HepG2 (cell line): ENCODE results near the gene CSMD2. TPM values are rescaled to one million over a fixed set of nuclear protein-coding genes. Genes with fewer than 3 reads are reported as not detected.

ENCODE experiments used
- ATAC-seq: fragments of 200-7000 bp; cut with Tn5 transposase; 3 replicates; pipeline ENCODE4 v1.9.1; 2020; ENCODE audit warnings: mild to moderate bottlenecking, moderate library complexity
- BruUV-seq: library from RNA; stranded (reverse); fragments of 400-500 nt; replicated peaks from 2 replicates; lab custom pipeline; 2021; lab: Mats Ljungman, UMichigan
- CTCF ChIA-PET: fragments of 300-600 bp; formaldehyde crosslinking; extraction: SDS; loops from one replicate; lab custom pipeline; 2021; ENCODE audit warnings: low total read pairs, inconsistent platforms, low intra/inter-chr PET ratio; lab: Yijun Ruan, JAX
- POLR2A ChIA-PET: fragments of 350-600 bp; sonication (Branson Sonifier 250); formaldehyde crosslinking; loops from one replicate; lab custom pipeline; 2020; ENCODE audit warnings: antibody characterized with exemption, inconsistent platforms; lab: Yijun Ruan, JAX
- DNase-seq: peaks from one replicate; pipeline ENCODE4 v3.0.0-alpha.2; 2015; ENCODE audit warnings: low spot score
- FAIRE-seq: peaks from 3 replicates; lab custom pipeline; 2011; peaks lifted over from hg19 to GRCh38; lab: Jason Lieb, UNC
- H2AFZ ChIP-seq: one replicate; pipeline ENCODE4 v1.6.1; 2011; ENCODE audit warnings: low read length, inconsistent platforms
- H3K27ac ChIP-seq: fragments of 300-600 bp; 3 replicates; pipeline ENCODE4 v1.8.0; 2011; ENCODE audit warnings: mixed run types, mild to moderate bottlenecking, mixed read lengths, low read length, inconsistent platforms; ENCODE audit not compliant: insufficient read depth; ENCODE audit errors: extremely low read length
- H3K27me3 ChIP-seq, 2 experiments: fragments of 200-600 bp in 1 of 2; 2 replicates in 1 of 2; 3 replicates in 1 of 2; pipeline versions ENCODE4 v1.6.0 to v1.8.0; 2011; ENCODE audit warnings: low read length in 2 of 2, mild to moderate bottlenecking in 2 of 2, moderate library complexity in 2 of 2, inconsistent platforms in 1 of 2; ENCODE audit not compliant: insufficient read depth in 2 of 2, control insufficient read depth in 1 of 2
- H3K36me3 ChIP-seq, 2 experiments: fragments of 200-600 bp in 1 of 2; replicated peaks in 1 of 2; 2 replicates in 1 of 2; 3 replicates in 1 of 2; pipeline versions ENCODE4 v1.5.1 to v1.8.0; 2011; ENCODE audit warnings: low read length in 2 of 2, inconsistent platforms in 1 of 2; ENCODE audit not compliant: insufficient read depth in 2 of 2, control insufficient read depth in 1 of 2
- H3K4me1 ChIP-seq: 2 replicates; pipeline ENCODE4 v1.5.1; 2012; ENCODE audit warnings: low read length, inconsistent platforms; ENCODE audit not compliant: insufficient read depth
- H3K4me2 ChIP-seq: 2 replicates; pipeline ENCODE4 v1.6.0; 2011; ENCODE audit warnings: low read depth, low read length, inconsistent platforms
- H3K4me3 ChIP-seq, 3 experiments: fragments of 200-600 bp in 1 of 3; sonication (generic), shearing (Covaris generic) in 1 of 3; replicated peaks in 1 of 3; 2 replicates each; pipeline ENCODE4 v1.5.1; 2011 to 2016; ENCODE audit warnings: low read length in 3 of 3, inconsistent platforms in 2 of 3, low read depth in 2 of 3, mild to moderate bottlenecking in 2 of 3, control low read depth in 1 of 3, mixed read lengths in 1 of 3; ENCODE audit not compliant: insufficient read depth in 1 of 3
- H3K79me2 ChIP-seq: one replicate; pipeline ENCODE4 v1.6.1; 2011; ENCODE audit warnings: low read length, inconsistent platforms; ENCODE audit not compliant: insufficient read depth
- H3K9ac ChIP-seq: 2 replicates; pipeline ENCODE4 v1.6.0; 2011; ENCODE audit warnings: mild to moderate bottlenecking, low read depth, low read length, inconsistent platforms; ENCODE audit not compliant: insufficient read depth
- H3K9me3 ChIP-seq: 2 replicates; pipeline ENCODE4 v1.5.1; 2012; ENCODE audit warnings: mild to moderate bottlenecking, low read length
- H4K20me1 ChIP-seq: 2 replicates; pipeline ENCODE4 v1.6.0; 2011; ENCODE audit warnings: inconsistent platforms, mild to moderate bottlenecking, low read length, moderate library complexity; ENCODE audit not compliant: insufficient read depth
- STAT6 ChIP-seq: sonication (generic); formaldehyde crosslinking; IDR thresholded peaks from 2 replicates; pipeline ENCODE4 v1.4.0; 2020; ENCODE audit warnings: missing genetic modification reagents, mild to moderate bottlenecking, borderline replicate concordance
- ZNF513 ChIP-seq: sonication (generic); formaldehyde crosslinking; conservative IDR thresholded peaks from 2 replicates; pipeline ENCODE4 v1.5.0; 2020; ENCODE audit warnings: missing genetic modification reagents
- WGBS: methylation state at CpG from one replicate; pipeline ENCODE4 v1.1.6; 2017; ENCODE audit warnings: low lambda C conversion rate; 5-methylcytosine and 5-hydroxymethylcytosine counted together
- in situ Hi-C: cut with HindIII; loops from 2 replicates; pipeline ENCODE4 v1.10.0; 2017; ENCODE audit warnings: low pct_unique_long_range_greater_than_20kb; ENCODE audit not compliant: extremely low pct_ligation_motif_present
- intact Hi-C: fragments of 100-400 bp; cut with micrococcal nuclease; formaldehyde crosslinking; loops from one replicate; pipeline ENCODE4 v1.10.0; 2022; ENCODE audit not compliant: unreplicated experiment
- polyA plus RNA-seq, 8 experiments: library from polyadenylated mRNA; depleted of rRNA in 3 of 8; stranded (reverse) in 7 of 8; unstranded in 1 of 8; fragments of >200 nt; fragmentation: Illumina TruSeq in 4 of 8; extraction: Trizol in 4 of 8; gene quantifications; 2 replicates each; pipeline versions ENCODE4 v1.2.1 to v1.2.3, GENCODE V29; 2011 to 2016; ENCODE audit warnings: low read depth in 4 of 8, missing spikeins in 1 of 8, mixed read lengths in 1 of 8; ENCODE audit not compliant: insufficient read depth in 1 of 8
- total RNA-seq, 5 experiments: library from RNA; depleted of rRNA; stranded (reverse); fragments of >200 nt; fragmentation: Illumina TruSeq; extraction: Trizol; gene quantifications; 2 replicates each; pipeline ENCODE4 v1.2.3, GENCODE V29; 2016; ENCODE audit warnings: low read depth in 1 of 5

CSMD2 gene
- total and polyA plus RNA-seq, 2 of the 13 experiments (the other 11 are each of a cell fraction or from before 2014, with no cell fraction given): not detected

DNA sequence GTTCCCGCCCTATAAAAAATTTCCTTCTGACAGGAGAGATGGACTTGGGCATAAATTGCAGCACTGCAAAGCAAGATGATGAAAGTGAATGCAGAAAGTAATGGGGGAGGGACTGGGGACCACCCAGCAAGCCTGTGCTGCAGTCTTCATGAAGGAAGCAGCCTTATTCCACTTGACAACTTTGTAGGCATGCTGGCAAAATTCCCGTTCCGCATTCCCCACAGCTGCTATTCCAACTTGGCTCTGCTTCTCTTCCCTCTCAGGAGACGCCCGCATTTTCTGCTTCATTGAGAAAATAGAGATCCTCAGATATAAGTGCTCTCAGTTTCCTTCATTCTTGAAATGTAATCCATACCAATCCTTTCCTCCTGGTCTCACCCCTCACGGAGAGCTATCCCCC, 298.7 kb downstream of the CSMD2 start:
- Histone ChIP-seq H3K36me3 (no peaks in the 10 kb centered on the region), H4K20me1 (no peaks in the 10 kb centered on the region), H3K4me2 (no peak overlapping the region), H3K79me2 (no peaks in the 10 kb centered on the region), H3K27ac (no peak overlapping the region), H3K4me3 (no peak overlapping the region), H3K9ac (no peak overlapping the region), H3K9me3 (no peaks in the 10 kb centered on the region), H3K27me3 (peaks cover 0 to 13% of the 10 kb centered on the region in 2 experiments; a peak in 1 of 5 replicates), H2AFZ (no peak overlapping the region), H3K4me1 (no peaks in the 10 kb centered on the region)
- no TSS peak for BruUV-seq
- DNase-seq (no peak), FAIRE-seq (no peak), ATAC-seq (no peak)
- CTCF ChIA-PET: no interaction called here
- in situ Hi-C loops: no loop called here
- POLR2A ChIA-PET: no interaction called here
- WGBS: 18% methylated on average over 6 of the region's 6 CpGs
- intact Hi-C loops: no loop called here
- TF ChIP-seq STAT6 (CRISPR knock-in tag): no peak
- TF ChIP-seq ZNF513 (CRISPR knock-in tag): no peak
